Measurements from ENCODE around the gene TET2. TPM values are rescaled to one million over a fixed set of nuclear protein-coding genes. Genes with fewer than 3 reads are reported as not detected.

TET2 gene
- total RNA-seq, 1 donor from 2014 or later, result 42.1 TPM

DNA sequence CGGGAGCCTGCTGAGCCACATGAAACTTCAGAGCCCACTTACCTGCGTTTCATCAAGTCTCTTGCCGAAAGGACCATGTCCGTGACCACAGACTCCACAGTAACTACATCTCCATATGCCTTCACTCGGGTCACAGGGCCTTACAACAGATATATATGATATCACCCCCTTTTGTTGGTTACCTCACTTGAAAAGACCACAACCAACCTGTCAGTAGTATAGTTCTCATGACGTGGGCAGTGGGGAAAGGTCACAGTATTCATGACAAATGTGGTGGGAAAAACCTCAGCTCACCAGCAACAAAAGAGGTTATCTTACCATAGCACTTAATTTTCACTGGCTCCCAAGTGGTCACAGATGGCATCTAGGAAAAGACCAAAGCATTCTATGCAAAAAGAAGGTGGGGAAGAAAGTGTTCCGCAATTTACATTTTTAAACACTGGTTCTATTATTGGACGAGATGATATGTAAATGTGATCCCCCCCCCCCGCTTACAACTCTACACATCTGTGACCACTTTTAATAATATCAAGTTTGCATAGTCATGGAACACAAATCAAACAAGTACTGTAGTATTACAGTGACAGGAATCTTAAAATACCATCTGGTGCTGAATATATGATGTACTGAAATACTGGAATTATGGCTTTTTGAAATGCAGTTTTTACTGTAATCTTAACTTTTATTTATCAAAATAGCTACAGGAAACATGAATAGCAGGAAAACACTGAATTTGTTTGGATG lies 129.9 kb downstream of the TET2 start:
- DNase-seq (ENCODE audit: low spot score in 2 of 2, unreplicated experiment in 2 of 2), result no peak
- no peaks in the 10 kb centered on the region for H3K27me3 Mint-ChIP-seq (ENCODE audit: low read depth)
- no peak overlapping the region for H3K27ac Mint-ChIP-seq
- no peaks in the 10 kb centered on the region for H3K4me1 Mint-ChIP-seq
- peaks cover 41% of the 10 kb centered on the region for H3K36me3 Mint-ChIP-seq
- H3K9me3 Mint-ChIP-seq, result no peaks in the 10 kb centered on the region
- no peak overlapping the region for H3K4me3 Mint-ChIP-seq
- TF ChIP-seq, protein P1, sequence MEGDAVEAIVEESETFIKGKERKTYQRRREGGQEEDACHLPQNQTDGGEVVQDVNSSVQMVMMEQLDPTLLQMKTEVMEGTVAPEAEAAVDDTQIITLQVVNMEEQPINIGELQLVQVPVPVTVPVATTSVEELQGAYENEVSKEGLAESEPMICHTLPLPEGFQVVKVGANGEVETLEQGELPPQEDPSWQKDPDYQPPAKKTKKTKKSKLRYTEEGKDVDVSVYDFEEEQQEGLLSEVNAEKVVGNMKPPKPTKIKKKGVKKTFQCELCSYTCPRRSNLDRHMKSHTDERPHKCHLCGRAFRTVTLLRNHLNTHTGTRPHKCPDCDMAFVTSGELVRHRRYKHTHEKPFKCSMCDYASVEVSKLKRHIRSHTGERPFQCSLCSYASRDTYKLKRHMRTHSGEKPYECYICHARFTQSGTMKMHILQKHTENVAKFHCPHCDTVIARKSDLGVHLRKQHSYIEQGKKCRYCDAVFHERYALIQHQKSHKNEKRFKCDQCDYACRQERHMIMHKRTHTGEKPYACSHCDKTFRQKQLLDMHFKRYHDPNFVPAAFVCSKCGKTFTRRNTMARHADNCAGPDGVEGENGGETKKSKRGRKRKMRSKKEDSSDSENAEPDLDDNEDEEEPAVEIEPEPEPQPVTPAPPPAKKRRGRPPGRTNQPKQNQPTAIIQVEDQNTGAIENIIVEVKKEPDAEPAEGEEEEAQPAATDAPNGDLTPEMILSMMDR (IDR thresholded peaks at IDR 0.05; ENCODE audit: unreplicated experiment), result no peak

DNA sequence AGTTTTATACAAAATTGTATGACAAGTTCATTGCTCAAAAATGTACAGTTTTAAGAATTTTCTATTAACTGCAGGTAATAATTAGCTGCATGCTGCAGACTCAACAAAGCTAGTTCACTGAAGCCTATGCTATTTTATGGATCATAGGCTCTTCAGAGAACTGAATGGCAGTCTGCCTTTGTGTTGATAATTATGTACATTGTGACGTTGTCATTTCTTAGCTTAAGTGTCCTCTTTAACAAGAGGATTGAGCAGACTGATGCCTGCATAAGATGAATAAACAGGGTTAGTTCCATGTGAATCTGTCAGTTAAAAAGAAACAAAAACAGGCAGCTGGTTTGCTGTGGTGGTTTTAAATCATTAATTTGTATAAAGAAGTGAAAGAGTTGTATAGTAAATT lies 131.0 kb downstream of the TET2 start:
- DNase-seq (ENCODE audit: low spot score in 2 of 2, unreplicated experiment in 2 of 2), result no peak
- Mint-ChIP-seq H3K27me3 (ENCODE audit: low read depth) (no peaks in the 10 kb centered on the region), H3K4me1 (no peaks in the 10 kb centered on the region), H3K27ac (no peak overlapping the region), H3K36me3 (peaks cover 30% of the 10 kb centered on the region), H3K9me3 (no peaks in the 10 kb centered on the region), H3K4me3 (no peak overlapping the region)
- TF ChIP-seq, protein P1 (IDR thresholded peaks at IDR 0.05; ENCODE audit: unreplicated experiment), result no peak

DNA sequence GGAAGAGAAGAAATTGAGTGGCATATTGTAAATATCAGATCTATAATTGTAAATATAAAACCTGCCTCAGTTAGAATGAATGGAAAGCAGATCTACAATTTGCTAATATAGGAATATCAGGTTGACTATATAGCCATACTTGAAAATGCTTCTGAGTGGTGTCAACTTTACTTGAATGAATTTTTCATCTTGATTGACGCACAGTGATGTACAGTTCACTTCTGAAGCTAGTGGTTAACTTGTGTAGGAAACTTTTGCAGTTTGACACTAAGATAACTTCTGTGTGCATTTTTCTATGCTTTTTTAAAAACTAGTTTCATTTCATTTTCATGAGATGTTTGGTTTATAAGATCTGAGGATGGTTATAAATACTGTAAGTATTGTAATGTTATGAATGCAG lies 132.6 kb downstream of the TET2 start:
- peaks cover 23% of the 10 kb centered on the region for H3K36me3 Mint-ChIP-seq
- no peak for DNase-seq (ENCODE audit: low spot score in 2 of 2, unreplicated experiment in 2 of 2)
- no peaks in the 10 kb centered on the region for H3K4me1 Mint-ChIP-seq
- H3K4me3 Mint-ChIP-seq, result no peak overlapping the region
- no peaks in the 10 kb centered on the region for H3K9me3 Mint-ChIP-seq
- H3K27me3 Mint-ChIP-seq (ENCODE audit: low read depth), result no peaks in the 10 kb centered on the region
- TF ChIP-seq, protein P1 (IDR thresholded peaks at IDR 0.05; ENCODE audit: unreplicated experiment), result no peak
- H3K27ac Mint-ChIP-seq, result no peak overlapping the region

DNA sequence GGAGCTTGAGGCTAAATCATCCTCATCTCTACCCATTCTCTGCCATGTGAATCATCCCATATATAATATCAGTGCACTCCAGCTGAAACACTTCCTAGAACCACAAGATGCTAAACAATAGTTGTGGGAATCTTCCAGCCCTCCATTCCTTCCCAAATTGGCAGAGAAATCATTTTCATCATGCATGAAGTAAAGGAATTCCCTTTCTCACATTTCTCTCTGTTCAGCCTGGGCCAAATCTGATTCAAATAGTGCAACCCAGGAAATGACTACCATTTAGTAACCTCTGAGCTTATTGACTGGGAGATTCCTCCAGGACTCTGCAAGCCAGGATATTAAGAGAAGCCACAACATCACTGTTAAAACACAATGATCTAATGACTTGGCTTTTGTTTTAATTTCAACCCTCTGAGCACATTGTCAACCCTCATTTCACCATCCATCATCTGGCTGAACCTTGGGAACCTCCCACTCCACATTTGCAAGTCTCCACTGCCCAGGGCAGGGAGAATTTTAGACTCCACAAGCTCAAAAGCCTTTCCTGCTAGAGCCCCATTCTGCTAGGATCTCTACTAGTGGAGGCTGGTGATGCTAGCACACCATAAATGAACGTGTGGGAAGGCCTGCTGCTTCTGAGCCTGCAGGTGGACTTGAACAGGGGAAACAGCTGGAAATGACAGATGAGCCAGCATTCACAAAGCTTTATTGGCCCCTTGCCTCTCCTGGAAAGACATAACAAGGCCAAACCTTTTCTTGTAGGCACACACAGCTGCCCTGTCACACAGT lies 133.9 kb downstream of the TET2 start:
- H3K4me3 Mint-ChIP-seq, result no peak overlapping the region
- H3K36me3 Mint-ChIP-seq, result peaks cover 12% of the 10 kb centered on the region
- H3K4me1 Mint-ChIP-seq, result no peaks in the 10 kb centered on the region
- no peak for DNase-seq (ENCODE audit: low spot score in 2 of 2, unreplicated experiment in 2 of 2)
- TF ChIP-seq, protein P1 (IDR thresholded peaks at IDR 0.05; ENCODE audit: unreplicated experiment), result no peak
- no peak overlapping the region for H3K27ac Mint-ChIP-seq
- no peaks in the 10 kb centered on the region for H3K9me3 Mint-ChIP-seq
- H3K27me3 Mint-ChIP-seq (ENCODE audit: low read depth), result no peaks in the 10 kb centered on the region

DNA sequence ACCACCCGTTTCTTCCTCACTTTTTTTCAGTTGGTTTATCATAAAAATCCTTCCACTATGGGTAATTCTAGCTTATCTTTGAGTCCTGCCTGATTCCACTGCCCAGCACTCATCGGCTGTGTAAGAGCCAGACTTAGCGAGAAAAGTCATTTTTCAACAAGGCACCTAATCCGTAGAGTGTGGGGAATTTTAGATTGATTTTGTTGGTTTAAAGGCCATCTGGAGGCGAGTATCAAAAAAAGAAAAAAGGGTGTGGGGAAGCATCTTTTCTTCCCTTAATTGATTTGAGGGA lies 134.4 kb downstream of the TET2 start:
- H3K36me3 Mint-ChIP-seq, result peaks cover 7% of the 10 kb centered on the region
- no peak for DNase-seq (ENCODE audit: low spot score in 2 of 2, unreplicated experiment in 2 of 2)
- no peaks in the 10 kb centered on the region for H3K27me3 Mint-ChIP-seq (ENCODE audit: low read depth)
- H3K4me1 Mint-ChIP-seq, result no peaks in the 10 kb centered on the region
- H3K27ac Mint-ChIP-seq, result no peak overlapping the region
- H3K4me3 Mint-ChIP-seq, result no peak overlapping the region
- TF ChIP-seq, protein P1 (IDR thresholded peaks at IDR 0.05; ENCODE audit: unreplicated experiment), result no peak
- no peaks in the 10 kb centered on the region for H3K9me3 Mint-ChIP-seq

Data from mesothelial cell of epicardium (in vitro differentiated cells).